Measurements from ENCODE around the gene SNHG17.

GRCh38 chr20:38472513-38473366, 37.6 kb upstream of the SNHG17 start, which contains the start of gene RALGAPB:
- TF ChIP-seq CTCF (IDR thresholded peaks at IDR 0.05; ENCODE audit: insufficient read depth, low read length): no peak
- peak; percentile 85; the same call in 1 of the 2 replicates for TF ChIP-seq POLR2AphosphoS5 (IDR thresholded peaks at IDR 0.05; ENCODE audit: low read depth)
- TF ChIP-seq GABPA (IDR thresholded peaks at IDR 0.05; ENCODE audit: low read depth): peak; percentile 57
- TF ChIP-seq REST (IDR thresholded peaks at IDR 0.05; ENCODE audit: insufficient replicate concordance, low read depth): peak; percentile 25
